Neural crest cell (in vitro differentiated cells): Measurements from ENCODE around the gene GMEB2. TPM values are rescaled to one million over a fixed set of nuclear protein-coding genes. Genes with fewer than 3 reads are reported as not detected.
"Not testable (repeated sequence)": the region's sequence is repeated elsewhere in the genome, so short reads cannot be mapped to it uniquely, and the experiment has no call there.

Source experiments
- DNase-seq: peaks from one replicate; pipeline ENCODE4 v3.0.0; 2021; ENCODE audit warnings: low read depth, mixed read lengths, low spot score
- H3K27ac Mint-ChIP-seq: one replicate; pipeline ENCODE4 v1.8.0; 2021; ENCODE audit warnings: mild to moderate bottlenecking, mixed read lengths; ENCODE audit not compliant: unreplicated experiment
- H3K27me3 Mint-ChIP-seq: 2 replicates; pipeline ENCODE4 v1.8.0; 2021; ENCODE audit warnings: low read depth, mild to moderate bottlenecking, mixed read lengths
- H3K36me3 Mint-ChIP-seq: 2 replicates; pipeline ENCODE4 v1.8.0; 2021; ENCODE audit warnings: low read depth, mild to moderate bottlenecking, mixed read lengths
- H3K4me1 Mint-ChIP-seq: 2 replicates; pipeline ENCODE4 v1.8.0; 2021; ENCODE audit warnings: mixed read lengths
- H3K4me3 Mint-ChIP-seq: one replicate; pipeline ENCODE4 v1.8.0; 2021; ENCODE audit warnings: mild to moderate bottlenecking, mixed read lengths
- H3K9me3 Mint-ChIP-seq: 2 replicates; pipeline ENCODE4 v1.8.0; 2021; ENCODE audit warnings: mixed read lengths
- total RNA-seq: library from RNA; stranded (reverse); gene quantifications from 2 replicates; pipeline ENCODE4 v1.2.1, GENCODE V29; 2021
- TF ChIP-seq, protein P1 (sequence below): fragments of 200-600 bp; sonication (generic); conservative IDR thresholded peaks from 2 replicates; pipeline ENCODE4 v1.5.0; 2021; ENCODE audit warnings: antibody characterized with exemption, mild to moderate bottlenecking

Gene GMEB2
- total RNA-seq, 1 donor from 2014 or later, result 15.2 TPM

- Mint-ChIP-seq H3K9me3 (no peaks in the 10 kb centered on the region), H3K36me3 (no peaks in the 10 kb centered on the region), H3K27ac (peak overlapping the region; percentile 98), H3K27me3 (no peaks in the 10 kb centered on the region), H3K4me3 (peak overlapping the region; percentile 85), H3K4me1 (peaks cover 30% of the 10 kb centered on the region)
- DNase-seq, result no peak
- TF ChIP-seq, protein P1, sequence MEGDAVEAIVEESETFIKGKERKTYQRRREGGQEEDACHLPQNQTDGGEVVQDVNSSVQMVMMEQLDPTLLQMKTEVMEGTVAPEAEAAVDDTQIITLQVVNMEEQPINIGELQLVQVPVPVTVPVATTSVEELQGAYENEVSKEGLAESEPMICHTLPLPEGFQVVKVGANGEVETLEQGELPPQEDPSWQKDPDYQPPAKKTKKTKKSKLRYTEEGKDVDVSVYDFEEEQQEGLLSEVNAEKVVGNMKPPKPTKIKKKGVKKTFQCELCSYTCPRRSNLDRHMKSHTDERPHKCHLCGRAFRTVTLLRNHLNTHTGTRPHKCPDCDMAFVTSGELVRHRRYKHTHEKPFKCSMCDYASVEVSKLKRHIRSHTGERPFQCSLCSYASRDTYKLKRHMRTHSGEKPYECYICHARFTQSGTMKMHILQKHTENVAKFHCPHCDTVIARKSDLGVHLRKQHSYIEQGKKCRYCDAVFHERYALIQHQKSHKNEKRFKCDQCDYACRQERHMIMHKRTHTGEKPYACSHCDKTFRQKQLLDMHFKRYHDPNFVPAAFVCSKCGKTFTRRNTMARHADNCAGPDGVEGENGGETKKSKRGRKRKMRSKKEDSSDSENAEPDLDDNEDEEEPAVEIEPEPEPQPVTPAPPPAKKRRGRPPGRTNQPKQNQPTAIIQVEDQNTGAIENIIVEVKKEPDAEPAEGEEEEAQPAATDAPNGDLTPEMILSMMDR, result no peak
Measured at GRCh38 chr20:63653974-63654668, 27.2 kb upstream of the GMEB2 start.

- TF ChIP-seq, protein P1, result no peak
- Mint-ChIP-seq H3K4me3 (peak within 1 kb of the TSS; percentile 92), H3K27me3 (no peaks in the 10 kb centered on the region), H3K36me3 (no peaks in the 10 kb centered on the region), H3K27ac (peak within 1 kb of the TSS; percentile 98), H3K4me1 (peaks cover 22% of the 10 kb centered on the region), H3K9me3 (no peaks in the 10 kb centered on the region)
- peak; percentile 81 for DNase-seq
Measured at GRCh38 chr20:63653041-63653973, 26.4 kb upstream of the GMEB2 start, which contains the start of gene STMN3. TSS of gene STMN3 (minus strand) at chr20:63653424. CDS start at chr20:63653345, 79 bp downstream.

DNA sequence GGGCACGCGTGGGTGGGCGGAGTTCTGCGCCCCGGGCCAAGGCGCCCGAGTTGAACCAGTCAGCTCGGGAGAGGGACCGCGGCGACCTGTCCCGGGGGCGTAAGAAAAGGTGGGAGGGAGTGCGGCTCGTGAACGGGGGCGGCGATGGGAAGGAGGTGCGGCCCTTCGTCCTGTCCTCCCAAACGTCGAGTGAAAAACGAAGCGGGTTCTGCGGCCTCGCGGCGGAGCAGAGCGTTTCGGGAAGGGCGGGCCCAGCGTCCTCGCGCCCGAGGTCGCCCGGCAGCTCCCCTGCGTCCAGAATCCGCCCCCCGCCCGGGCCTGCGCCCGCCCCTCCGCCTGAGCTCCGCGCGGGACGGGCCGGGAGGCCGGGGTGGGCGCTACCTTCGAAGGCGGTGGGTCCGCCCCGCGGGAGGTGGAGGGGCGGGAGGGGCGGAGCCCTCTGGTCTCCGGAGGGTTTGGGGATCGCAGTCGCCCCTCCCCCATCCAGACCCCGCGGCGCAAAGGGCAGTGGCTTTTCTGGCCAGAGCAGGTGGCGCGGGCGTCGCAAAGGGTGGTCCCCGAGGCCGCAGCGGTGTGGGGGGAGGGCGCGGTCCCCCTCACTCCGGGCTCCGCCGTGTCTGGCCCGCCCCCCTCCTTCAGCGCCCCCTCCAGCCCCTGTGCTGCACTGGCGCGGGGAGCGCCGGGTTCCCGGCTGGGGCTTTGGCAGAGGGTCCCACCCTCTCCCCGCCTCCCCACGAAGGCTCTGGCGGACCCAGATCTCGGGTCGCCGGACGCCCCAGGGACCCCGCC lies 25.5 kb upstream of the GMEB2 start:
- DNase-seq, result peak; percentile 61
- peak overlapping the region; percentile 92 for H3K4me3 Mint-ChIP-seq
- H3K36me3 Mint-ChIP-seq, result peaks cover 2% of the 10 kb centered on the region
- no peaks in the 10 kb centered on the region for H3K9me3 Mint-ChIP-seq
- no peaks in the 10 kb centered on the region for H3K27me3 Mint-ChIP-seq
- peaks cover 16% of the 10 kb centered on the region for H3K4me1 Mint-ChIP-seq
- TF ChIP-seq, protein P1, result peak; percentile 28
- no peak overlapping the region for H3K27ac Mint-ChIP-seq

DNA sequence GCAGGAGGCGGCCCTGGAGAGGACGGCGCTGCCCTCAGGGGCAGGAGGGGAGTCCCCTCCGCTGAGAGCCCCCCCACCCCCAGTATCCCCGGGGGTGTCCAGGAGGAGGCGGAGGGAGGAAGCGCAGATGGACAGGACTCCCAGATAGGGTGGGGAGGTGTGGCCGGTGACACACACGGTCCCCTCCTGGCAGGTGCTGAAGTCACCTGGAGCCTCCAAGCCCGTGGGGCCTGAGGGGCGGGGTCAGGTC lies 25.0 kb upstream of the GMEB2 start:
- Mint-ChIP-seq H3K4me3 (peak overlapping the region; percentile 92), H3K27me3 (no peaks in the 10 kb centered on the region), H3K36me3 (peaks cover 2% of the 10 kb centered on the region), H3K9me3 (no peaks in the 10 kb centered on the region), H3K27ac (no peak overlapping the region), H3K4me1 (peaks cover 16% of the 10 kb centered on the region)
- DNase-seq, result no peak
- TF ChIP-seq, protein P1, result no peak

GRCh38 chr20:63650486-63650885 lies 23.6 kb upstream of the GMEB2 start:
- DNase-seq, H3K27me3 Mint-ChIP-seq, H3K27ac Mint-ChIP-seq, H3K36me3 Mint-ChIP-seq, H3K9me3 Mint-ChIP-seq, H3K4me3 Mint-ChIP-seq: not testable (repeated sequence)
- peaks cover 16% of the 10 kb centered on the region for H3K4me1 Mint-ChIP-seq
